Retina (tissue), 1 donor: ENCODE data around the gene FAM161A.
"Not testable (repeated sequence)": the region's sequence is repeated elsewhere in the genome, so short reads cannot be mapped to it uniquely, and the experiment has no call there.

Source experiments
- DNase-seq: peaks from one replicate; pipeline ENCODE4 v3.0.0-alpha.2; 2016

Gene FAM161A

GRCh38 chr2:61841286-61841685 is 12.6 kb downstream of the FAM161A start:
- DNase-seq: no peak

- no peak for DNase-seq
Observed at GRCh38 chr2:61834893-61835292, 19.0 kb downstream of the FAM161A start.

- no peak for DNase-seq
Observed at GRCh38 chr2:61833971-61834370, 19.9 kb downstream of the FAM161A start.

- no peak for DNase-seq
Observed at GRCh38 chr2:61832183-61832841, 21.5 kb downstream of the FAM161A start.

GRCh38 chr2:61822255-61822654 is 31.6 kb downstream of the FAM161A start:
- no peak for DNase-seq

- no peak for DNase-seq
Observed at GRCh38 chr2:61816480-61817355, 37.1 kb downstream of the FAM161A start.

GRCh38 chr2:61814539-61815160 is 39.2 kb downstream of the FAM161A start:
- DNase-seq: no peak

- not testable (repeated sequence) for DNase-seq
Observed at GRCh38 chr2:61813314-61813713, 40.5 kb downstream of the FAM161A start.

GRCh38 chr2:61811821-61812220 is 42.0 kb downstream of the FAM161A start:
- DNase-seq: no peak

GRCh38 chr2:61810203-61810602 is 43.7 kb downstream of the FAM161A start:
- DNase-seq: not testable (repeated sequence)

- not testable (repeated sequence) for DNase-seq
Observed at GRCh38 chr2:61808693-61809092, 45.2 kb downstream of the FAM161A start.

GRCh38 chr2:61807036-61807757 is 46.7 kb downstream of the FAM161A start:
- no peak for DNase-seq

- DNase-seq: no peak
Observed at GRCh38 chr2:61802548-61802947, 51.3 kb downstream of the FAM161A start.

- DNase-seq: no peak
Observed at GRCh38 chr2:61799099-61799498, 54.8 kb downstream of the FAM161A start.

GRCh38 chr2:61797446-61797845 is 56.4 kb downstream of the FAM161A start:
- DNase-seq: not testable (repeated sequence)

GRCh38 chr2:61795408-61795807 is 58.5 kb downstream of the FAM161A start:
- no peak for DNase-seq

- peak; percentile 78 for DNase-seq
Observed at GRCh38 chr2:61793389-61793836, 60.4 kb downstream of the FAM161A start.

- no peak for DNase-seq
Observed at GRCh38 chr2:61792355-61792890, 61.4 kb downstream of the FAM161A start.

GRCh38 chr2:61789807-61790602 is 63.9 kb downstream of the FAM161A start:
- no peak for DNase-seq

GRCh38 chr2:61787941-61788563 is 65.8 kb downstream of the FAM161A start:
- no peak for DNase-seq

- DNase-seq: no peak
Observed at GRCh38 chr2:61786876-61787275, 67.0 kb downstream of the FAM161A start.
